NCI-H2029 (cell line): Measurements from ENCODE around the gene ARHGDIA.
A peak's percentile ranks its signal among the peaks of the same experiment; 100 is the strongest.

Source experiments
- DNase-seq: peaks from one replicate; lab custom pipeline; 2025; lab: John Stamatoyannopoulos, UW

The ARHGDIA gene

GRCh38 chr17:81863833-81864768 lies 7.0 kb downstream of the ARHGDIA start:
- DNase-seq = no peak

- no peak for DNase-seq
Measured at GRCh38 chr17:81863123-81863675, 7.9 kb downstream of the ARHGDIA start.

- peak; percentile 99 for DNase-seq
Measured at GRCh38 chr17:81860756-81861568, 10.2 kb downstream of the ARHGDIA start.

- no peak for DNase-seq
Measured at GRCh38 chr17:81859906-81860755, 11.0 kb downstream of the ARHGDIA start, which contains the start of gene P4HB. Gene P4HB, minus strand, starts transcription at chr17:81860535. Its CDS starts 64 bp downstream, at chr17:81860471.

GRCh38 chr17:81858967-81859905 lies 11.9 kb downstream of the ARHGDIA start:
- no peak for DNase-seq

- DNase-seq = no peak
Measured at GRCh38 chr17:81858170-81858966, 12.8 kb downstream of the ARHGDIA start.

GRCh38 chr17:81854974-81855774 lies 16.0 kb downstream of the ARHGDIA start:
- DNase-seq = no peak

- DNase-seq = no peak
Measured at GRCh38 chr17:81852237-81852636, 18.9 kb downstream of the ARHGDIA start.

GRCh38 chr17:81851423-81851822 lies 19.7 kb downstream of the ARHGDIA start:
- DNase-seq = no peak

GRCh38 chr17:81849457-81849856 lies 21.7 kb downstream of the ARHGDIA start:
- DNase-seq = no peak

GRCh38 chr17:81846743-81847689 lies 24.1 kb downstream of the ARHGDIA start:
- DNase-seq = no peak

- DNase-seq = no peak
Measured at GRCh38 chr17:81845881-81846742, 25.0 kb downstream of the ARHGDIA start.

- DNase-seq = no peak
Measured at GRCh38 chr17:81845361-81845760, 25.8 kb downstream of the ARHGDIA start.

- no peak for DNase-seq
Measured at GRCh38 chr17:81844887-81845286, 26.2 kb downstream of the ARHGDIA start.

GRCh38 chr17:81844327-81844851 lies 26.7 kb downstream of the ARHGDIA start:
- no peak for DNase-seq

- no peak for DNase-seq
Measured at GRCh38 chr17:81843713-81844326, 27.3 kb downstream of the ARHGDIA start.
